ENCODE data around the gene UBE2L5.

UBE2L5 gene

DNA sequence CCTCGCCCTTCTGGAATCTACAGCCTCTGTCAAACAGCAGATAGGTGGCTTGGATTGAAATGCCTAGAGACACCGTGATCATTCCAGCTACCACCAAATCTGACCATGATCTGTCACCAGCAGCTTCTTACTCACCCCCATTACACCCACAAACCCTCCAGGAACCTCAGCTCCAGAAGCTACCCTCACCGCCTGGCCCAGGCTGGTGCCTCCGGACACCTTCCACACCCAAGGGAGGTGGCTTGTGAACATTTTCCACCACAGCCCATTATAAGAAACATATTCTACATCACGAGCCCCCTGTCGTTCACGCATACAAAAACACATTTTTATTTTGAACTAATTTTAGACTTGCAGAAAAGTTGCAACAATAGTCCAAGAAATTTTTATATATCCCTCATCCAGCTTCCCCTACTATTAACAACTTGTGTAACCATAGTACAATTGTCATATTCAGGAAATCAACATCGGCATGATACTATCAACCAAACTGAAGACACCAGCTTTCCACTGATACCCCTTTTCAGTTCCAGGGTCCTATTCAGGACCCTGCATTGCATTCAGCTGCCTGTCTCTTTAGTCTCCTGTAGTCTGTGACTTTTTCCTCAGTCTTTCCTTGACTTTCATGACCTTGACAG lies 15.4 kb upstream of the UBE2L5 start:
- DNase-seq (ENCODE audit: low read depth): no peak

DNA sequence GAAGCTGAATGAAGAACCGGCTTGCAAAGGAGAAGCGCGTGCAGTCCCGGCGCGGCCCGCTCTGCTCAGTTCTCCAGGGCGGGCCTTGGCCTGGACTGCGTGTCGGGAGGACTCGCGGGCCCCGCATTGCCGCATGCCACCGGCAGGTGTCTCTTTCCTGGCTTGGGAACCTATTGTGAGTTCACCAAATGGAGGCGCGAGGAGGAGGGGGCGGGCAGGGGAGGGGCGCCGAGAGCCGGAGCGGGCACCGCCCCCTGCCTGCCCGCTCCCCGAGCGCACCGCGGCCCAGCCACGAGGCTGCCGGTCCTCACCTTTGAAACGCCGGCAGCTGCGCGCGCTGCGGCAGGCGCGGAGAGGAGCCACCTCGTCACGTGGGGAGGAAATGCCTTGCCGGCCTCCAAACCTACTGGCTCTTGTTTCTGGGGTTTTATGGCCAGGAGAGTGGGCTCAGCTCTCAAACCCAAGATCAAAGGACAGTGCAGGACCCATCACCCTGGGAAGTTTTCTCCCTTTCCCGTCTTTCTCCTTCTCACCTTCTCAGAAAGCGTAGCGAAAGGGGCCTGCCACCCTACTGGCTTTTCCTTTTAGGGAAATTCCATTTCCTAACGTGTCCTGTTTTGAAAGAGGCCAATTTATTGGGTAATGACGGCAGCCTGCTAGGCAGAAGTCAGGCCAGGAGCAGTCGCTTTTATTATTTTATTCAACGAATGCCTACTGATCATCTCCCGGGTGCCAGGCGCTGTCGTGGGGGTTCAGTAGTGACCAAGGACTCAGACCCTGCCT lies 13.8 kb upstream of the UBE2L5 start:
- peak; percentile 91 for DNase-seq (ENCODE audit: low read depth)

DNA sequence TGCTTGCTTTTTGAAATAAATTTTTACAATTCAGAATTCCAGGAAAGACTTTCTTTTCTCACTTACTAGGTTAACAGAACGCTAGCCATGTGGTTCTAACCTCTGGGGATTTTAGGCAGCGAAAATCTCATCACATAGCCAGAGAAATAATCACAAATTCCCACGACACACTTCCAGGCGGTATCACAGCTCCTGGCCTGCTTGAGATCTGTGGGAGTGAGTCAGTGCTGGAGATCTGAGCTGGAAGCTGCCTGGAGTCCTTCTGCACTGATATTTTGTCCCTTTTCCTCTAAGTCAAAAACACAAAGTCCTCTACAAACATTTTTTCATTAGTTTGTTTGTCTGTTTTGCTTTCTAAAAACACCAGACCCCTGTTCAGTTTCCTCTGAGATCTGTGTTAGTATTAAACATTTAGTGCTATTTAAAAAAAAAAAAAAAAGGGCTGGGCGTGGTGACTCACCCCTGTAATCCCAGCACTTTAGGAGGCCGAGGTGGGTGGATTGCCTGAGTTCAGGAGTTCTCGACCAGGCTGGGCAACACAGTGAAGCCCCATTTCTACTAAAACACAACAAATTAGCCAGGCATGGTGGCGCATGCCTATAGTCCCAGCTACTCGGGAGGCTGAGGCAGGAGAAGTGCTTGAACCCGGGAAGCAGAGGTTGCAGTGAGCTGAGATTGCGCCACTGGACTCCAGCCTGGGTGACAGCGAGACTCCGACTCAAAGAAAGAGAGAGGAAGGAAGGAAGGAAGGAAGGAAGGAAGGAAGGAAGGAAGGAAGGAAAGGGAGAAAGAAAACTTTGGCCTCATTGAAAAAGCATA lies 12.2 kb upstream of the UBE2L5 start:
- DNase-seq (ENCODE audit: low read depth): no peak

DNA sequence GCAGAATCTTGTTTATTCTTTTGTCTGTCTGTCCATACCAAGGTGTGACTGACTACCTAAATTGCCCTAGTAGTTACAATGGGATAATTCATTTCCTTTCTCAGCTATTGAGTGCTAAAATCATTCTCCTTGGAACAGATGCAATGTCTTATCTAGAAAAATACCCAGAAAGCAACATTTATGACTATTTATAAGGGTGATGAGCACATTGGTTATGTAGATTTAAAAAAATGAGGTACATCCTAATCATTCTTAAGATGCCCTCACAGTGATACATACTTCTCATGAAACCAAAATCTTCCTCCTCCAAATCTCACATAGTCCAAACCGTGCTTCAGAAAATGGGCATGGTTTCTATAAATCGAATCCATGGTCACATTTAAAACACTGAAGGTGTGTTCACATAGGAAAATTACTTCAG lies 11.6 kb upstream of the UBE2L5 start:
- no peak for DNase-seq (ENCODE audit: low read depth)

DNA sequence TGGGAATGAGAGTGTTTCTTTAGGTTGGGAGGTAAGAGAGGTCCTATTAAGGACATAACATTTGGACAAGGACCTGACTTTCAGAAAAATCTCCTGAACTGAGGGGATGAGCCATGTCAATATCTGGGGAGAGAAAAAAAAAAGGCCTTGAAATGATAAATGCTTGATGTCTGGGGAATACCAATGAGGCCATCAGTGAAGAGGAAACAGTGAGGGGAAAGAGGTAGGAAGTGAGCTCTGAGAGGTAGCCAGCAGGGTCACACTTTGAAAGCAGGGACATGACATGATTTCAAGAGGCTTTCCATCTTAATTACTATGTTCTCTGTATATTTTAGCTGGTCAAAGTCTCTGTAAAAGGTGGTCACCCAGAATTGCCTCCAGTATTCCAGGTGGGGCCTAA lies 9.9 kb upstream of the UBE2L5 start:
- DNase-seq (ENCODE audit: low read depth): no peak

DNA sequence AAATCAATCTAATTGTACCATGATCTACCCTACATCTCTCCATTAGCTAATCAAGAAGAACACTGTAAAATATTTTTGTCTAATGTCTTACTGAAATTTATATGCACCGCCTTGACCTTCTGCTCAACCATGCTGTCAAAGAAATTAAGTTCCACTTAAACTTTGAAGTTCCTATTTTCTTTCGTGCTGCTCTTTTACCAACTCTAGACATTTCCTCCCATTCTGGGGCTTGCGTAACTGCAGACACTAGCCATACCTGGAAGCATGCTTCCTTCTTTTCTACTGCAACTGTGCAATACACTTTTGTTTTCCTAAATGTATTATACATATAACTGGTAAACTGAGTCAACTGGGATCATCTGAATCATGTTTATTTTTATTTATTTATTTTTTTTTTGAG lies 8.5 kb upstream of the UBE2L5 start:
- no peak for DNase-seq (ENCODE audit: low read depth)

DNA sequence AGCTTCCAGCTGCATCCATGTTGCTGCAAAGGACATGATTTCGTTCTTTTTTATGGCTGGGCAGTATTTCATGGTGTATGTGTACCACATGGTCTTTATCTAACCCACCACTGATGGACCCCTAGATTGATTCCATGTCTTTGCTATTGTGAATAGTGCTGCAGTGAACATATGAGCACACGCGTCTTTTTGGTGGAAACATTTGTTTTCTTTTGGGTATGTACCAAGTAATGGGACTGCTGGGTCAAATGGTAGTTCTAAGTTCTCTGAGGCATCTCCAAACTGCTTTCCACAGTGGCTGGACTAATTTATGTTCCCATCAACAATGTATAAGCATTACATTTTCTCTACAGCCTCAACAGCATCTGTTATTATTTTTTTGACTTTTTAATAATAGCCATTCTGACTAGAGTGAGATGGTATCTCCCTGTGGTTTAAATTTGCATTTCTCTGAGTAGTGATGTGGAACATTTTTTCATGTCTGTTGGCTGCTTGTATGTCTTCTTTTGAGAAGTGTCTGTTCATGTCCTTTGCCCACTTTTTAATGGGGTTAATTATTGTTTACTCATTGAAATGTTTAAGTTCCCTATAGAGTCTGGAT lies 6.8 kb upstream of the UBE2L5 start:
- DNase-seq (ENCODE audit: low read depth): no peak

DNA sequence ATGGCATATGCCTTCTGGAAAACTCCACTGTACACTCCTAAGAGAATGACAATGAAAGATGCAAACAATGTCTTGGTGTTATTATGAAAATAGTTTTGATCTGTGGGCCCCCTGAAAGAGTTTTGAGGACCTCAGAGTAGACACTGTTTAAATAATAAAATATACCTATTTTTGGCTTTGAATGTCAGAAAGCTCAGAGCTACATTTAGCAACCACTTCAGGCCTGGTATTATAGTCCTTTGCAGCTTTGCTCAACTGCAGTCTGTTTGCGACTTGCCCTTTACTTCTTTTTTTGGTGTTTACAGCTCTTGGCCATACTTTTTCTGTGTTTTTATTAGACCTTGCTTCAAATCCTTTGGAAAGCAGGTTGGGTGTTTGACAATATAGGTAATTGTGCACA lies 5.8 kb upstream of the UBE2L5 start:
- DNase-seq (ENCODE audit: low read depth): no peak

DNA sequence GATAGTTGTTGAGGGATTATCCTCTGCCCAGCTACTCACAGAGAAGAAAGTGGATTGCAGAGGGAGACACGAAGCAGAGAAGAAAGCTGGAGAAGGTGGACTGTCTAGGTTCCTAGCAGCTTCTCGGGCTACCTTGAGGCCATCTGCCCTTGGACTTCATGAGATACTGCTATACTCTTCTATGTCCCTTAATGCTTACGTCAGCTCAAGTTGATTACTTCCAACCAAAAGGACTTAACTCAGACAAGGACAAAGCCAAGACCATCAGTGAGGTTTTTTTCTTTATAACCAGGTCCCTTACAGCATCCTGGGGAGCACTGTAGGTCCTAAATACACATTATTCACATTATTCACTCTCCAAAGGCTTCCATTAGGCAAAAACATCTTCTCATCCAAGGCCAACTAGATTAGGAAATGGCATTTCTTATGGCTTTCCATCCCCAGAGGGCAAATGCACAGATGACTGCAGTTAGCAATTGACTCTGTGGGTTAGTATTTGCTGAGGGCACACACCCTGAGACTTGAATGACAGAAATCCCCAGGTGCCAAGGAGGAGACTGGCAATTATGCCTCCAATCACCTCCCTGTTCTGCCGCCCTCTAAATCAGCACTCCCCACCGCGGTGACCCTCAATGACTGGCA lies 4.1 kb upstream of the UBE2L5 start:
- no peak for DNase-seq (ENCODE audit: low read depth)

DNA sequence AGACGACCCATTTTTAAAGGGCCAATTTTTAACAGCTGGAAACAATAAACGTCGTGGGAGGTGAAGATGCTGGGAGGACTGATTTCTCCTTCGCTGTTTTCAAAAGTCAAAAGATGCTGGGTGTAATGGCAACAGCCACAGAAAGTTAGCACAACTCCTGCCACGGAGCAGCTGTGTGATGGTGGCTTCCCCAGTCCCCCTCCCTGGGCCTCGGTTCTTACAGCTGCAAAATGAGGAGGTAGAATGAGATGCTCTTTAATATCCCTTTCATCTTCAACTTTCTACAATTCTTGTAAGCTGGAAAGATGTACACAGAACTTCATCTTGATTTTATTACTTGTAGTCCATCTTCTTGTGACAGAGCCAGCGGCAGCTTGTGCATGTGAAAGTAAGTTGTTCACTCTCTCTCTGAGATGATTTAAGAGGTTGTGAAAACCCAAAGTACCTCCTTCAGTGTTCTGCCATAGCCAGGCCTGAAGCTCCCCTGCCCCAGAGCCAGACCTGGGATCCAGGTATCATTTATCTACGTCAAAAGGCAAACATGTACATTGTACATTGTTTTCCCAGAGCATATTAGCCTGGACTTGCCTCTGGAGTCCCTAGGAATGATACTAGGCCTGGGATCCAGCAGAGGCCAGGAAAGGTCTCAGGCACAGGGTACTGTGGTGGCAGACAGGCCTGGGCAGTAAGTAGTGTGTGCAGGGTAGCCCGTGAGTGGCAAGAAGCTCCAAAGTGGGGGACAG lies 3.4 kb upstream of the UBE2L5 start:
- DNase-seq (ENCODE audit: low read depth): no peak

DNA sequence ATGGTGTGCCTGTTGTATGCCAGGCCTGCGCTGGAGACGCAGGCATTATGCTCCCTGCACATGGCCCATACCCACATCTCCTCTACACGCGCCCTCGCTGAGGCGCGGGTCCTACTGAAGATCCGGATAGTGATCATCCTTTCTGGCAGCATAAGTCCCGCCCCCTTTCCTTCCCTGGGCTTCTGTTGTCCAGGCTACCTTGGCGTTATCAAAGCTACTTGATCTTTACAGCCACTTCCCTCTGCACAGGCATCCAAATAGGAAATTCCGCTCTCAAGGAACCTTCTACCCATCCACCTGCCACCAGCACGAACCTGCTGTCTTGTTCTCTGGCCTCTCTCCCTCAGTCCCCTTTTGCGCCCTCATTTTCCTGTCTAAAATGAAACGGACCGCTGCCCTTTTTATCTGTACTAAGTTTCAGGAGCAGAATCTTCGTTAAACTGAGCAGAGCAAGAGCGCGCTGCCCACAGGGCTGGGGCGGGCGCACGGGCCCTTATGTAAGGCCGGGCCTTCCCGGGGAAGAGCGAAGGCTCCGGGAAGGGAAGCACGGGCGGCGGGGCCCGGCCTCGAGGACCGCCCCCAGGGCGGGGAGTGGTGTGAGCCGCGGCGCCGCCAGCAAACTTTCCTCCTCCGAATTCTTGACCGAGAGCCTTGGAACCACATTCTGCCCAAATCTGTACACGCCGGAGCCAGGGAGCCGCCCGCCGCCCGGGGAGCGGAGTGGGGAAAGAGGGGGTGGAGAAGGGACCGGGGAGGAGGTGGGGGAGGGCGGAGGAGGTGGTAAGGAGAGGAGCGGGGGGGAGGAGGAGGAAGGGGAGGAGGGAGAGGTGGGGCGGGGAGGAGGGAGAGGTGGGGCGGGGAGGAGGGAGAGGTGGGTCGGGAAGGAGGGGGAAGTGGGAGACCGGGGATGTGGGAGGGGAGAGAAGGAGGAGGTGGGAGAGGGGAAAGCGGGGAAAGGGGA lies 920 bp upstream of the UBE2L5 start:
- DNase-seq (ENCODE audit: low read depth): peak; percentile 27

DNA sequence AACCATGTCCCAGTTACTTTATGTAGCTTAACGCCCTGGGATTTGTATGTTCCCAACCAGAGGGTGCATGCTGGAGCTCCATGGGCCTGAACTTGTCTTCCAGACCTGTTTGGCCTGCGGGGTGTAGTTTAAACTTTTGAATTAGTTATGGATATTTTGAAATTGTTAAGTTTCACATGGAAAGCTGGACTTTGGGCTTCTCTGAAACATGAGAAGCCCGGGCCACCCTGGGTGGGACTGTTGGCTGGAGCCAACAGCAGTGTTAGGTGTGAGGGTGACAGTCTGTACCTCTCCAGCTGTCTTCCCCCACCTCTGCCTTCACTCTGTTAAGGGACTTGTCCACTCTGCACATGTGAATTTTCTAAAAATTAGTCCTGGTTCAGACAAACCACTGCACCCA lies 1.6 kb downstream of the UBE2L5 start:
- no peak for DNase-seq (ENCODE audit: low read depth)

DNA sequence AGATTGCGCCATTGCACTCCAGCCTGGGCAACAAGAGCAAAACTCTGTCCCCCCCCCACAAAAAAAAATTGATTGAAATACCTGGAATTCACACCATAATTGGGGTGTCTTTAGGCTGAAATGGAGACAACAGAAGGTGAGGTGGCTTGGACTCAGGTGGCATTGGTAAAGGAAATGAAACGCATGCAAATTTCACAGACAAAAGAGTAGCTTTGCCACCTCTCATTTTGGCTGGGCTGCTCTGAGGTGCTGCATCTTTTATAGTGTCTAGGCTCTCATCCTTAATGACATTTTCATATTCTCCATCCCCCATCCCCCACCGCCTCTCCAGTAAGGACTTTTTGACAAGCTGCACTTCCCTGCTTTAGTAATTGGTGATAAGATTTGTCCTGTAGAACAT lies 6.9 kb downstream of the UBE2L5 start:
- DNase-seq (ENCODE audit: low read depth): no peak

DNA sequence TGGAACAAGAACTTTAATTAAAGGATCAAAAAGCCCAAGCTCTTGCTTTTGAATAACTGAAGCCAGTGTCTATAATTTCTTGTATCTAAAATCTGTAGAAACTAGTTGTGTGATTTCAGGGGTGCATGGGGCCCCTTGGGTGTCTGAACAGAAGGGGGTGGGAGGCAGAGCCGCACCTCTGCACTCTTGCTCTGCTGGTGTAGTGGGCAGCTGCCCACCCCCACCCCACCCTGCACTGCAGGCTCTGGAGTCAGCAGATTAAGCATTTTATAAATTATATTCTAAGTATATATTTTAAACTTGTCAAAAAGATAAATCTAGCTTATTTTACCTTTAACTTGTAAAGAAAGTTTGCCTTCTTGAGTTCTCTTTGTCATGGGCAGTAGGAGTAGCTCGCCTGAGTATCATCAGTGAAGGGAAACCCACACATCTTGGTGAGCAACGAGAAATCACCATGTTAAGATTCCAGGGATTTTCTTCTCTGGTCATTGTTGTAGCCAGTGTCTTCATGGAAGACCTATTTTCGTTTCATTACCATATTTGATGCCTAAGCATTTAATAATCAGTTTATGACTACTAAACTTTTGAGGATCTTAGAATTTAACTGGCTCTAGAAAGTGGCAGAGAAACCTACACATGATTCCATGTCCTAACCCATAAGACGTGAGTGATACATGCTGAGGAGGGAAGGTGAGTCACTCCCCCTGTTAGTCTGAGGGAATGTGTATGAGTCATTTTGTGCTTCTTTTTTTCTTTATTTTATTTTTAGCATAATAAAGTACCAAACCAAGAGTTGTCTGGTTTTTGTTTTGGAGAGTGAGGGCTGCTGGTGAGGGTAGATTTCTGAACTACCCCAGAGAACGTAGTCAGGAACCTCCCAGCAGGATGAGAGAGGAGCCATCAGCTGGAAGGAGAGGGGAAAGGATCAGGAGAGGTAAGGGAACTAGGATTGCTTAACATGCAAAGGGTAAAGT lies 7.7 kb downstream of the UBE2L5 start:
- peak; percentile 46 for DNase-seq (ENCODE audit: low read depth)

DNA sequence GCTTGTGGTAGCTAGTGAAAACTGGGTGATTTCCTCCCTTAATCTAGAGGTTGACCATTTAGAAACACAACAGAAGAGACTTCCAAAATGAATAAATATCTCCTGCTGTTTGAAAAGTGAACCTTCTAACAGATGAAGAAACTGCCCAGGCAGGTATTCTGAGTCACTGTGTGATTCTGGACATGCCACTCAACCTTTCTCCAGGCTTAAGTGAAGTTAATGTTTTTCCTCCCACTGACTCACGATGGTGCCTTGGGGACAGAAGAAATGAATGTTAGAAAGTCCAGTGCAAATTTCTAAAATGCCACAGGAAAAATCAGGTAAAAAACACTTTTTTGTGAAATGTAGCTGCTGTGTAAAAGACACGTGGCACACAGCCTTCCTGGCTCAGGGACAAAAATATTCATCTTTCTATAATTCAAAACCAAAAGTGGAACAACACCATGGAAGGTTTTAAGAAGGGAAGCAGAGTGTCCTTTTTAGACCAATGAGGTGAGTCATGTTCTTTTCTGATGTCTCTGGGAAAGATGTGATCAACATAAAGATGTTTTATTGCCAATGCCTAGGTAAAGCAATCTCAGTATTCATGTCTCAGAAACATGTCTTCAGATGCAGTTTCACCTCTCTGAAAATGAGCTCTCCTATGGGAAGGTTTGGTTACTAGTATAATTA lies 9.1 kb downstream of the UBE2L5 start:
- DNase-seq (ENCODE audit: low read depth): no peak

DNA sequence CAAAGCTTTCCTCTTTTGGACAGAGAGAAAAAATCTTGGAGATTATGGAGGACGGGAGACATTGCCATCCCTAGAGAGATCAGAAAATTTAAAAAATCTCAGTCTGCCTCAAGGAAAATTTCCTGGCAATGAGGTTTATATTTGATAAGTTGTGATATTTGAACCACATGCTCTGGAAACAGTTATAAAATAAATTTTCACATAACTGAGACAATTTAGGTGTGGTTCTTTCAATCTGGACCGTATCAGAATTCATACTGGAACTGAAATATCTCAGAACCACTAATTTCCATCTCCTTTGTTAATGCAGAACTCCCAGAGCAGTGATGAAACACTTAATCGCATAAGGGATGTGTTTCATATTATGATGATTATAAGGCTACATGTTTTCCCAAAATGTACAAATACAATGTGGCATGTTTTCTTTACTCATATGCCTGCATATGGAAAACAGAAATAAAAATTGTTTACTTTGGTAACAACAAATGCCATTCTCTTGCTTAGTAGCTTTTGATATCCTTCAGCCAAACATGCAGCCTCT lies 13.7 kb downstream of the UBE2L5 start:
- DNase-seq (ENCODE audit: low read depth): no peak

DNA sequence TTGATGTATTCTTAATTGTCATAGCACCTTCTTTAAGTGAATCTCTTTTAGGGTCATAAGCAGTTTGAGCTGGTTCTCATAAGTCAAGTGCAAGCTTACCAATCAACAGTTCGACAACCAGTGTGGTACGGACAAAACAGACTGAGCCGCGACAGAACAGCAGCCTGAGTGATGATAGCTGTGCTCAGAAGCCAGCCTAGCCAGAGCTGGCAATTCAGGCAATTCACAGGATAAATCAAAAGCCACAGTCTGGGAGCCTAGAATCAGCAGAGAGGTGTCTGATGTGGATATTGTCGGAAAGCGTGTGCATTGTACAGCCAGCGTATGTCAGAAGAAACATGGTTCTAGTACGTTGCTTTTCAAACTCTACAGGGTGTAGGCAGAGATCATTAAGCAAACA lies 14.9 kb downstream of the UBE2L5 start:
- DNase-seq (ENCODE audit: low read depth): no peak

DNA sequence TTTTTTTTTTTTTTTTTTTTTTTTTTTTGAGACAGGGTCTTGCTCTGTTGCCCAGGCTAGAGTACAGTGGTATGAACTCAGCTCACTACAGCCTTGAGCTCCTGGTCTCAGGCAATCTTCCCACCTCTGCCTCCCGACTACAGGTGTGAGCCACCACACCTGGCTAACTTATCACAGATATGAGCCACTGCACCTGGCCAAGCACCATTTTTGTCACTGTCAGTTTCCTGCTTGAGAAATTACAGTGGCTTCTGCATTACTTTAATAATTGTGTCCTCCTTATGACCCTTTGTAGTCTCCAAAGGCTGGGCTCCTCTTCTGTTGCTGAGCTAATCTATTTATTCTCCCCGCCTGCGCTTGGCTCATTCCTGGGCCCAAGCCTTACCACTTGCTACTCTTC lies 16.0 kb downstream of the UBE2L5 start:
- no peak for DNase-seq (ENCODE audit: low read depth)

All from stimulated activated CD4-positive, alpha-beta T cell treated with anti-CD3 and anti-CD28 coated beads, Interleukin-2, amount 100 ng/mL, for 4 hours (primary cell).